Naive thymus-derived CD4-positive, alpha-beta T cell (primary cell): ENCODE measurements around the gene HRCT1. TPM values are rescaled to one million over a fixed set of nuclear protein-coding genes. Genes with fewer than 3 reads are reported as not detected.

Experiments
- ATAC-seq: fragments of 150-1000 bp; cut with Tn5 transposase; 2 replicates; pipeline ENCODE4 v1.10.0; 2021; ENCODE audit warnings: mild to moderate bottlenecking, moderate library complexity
- CTCF ChIA-PET: fragments of 350-600 bp; sonication (Branson Sonifier 250); formaldehyde crosslinking; loops from one replicate; lab custom pipeline; 2021; ENCODE audit warnings: antibody characterized with exemption; lab: Charles Lee
- POLR2A ChIA-PET: fragments of 350-600 bp; sonication (Branson Sonifier 250); formaldehyde crosslinking; loops from one replicate; lab custom pipeline; 2021; ENCODE audit warnings: antibody characterized with exemption, inconsistent platforms; lab: Charles Lee
- DNase-seq, 9 donors: peaks; one replicate each; pipeline versions ENCODE4 v3.0.0 to v3.0.0-alpha.2; 2020 to 2022; ENCODE audit warnings: mixed read lengths in 1 of 9
- H3K27ac ChIP-seq: one replicate; pipeline ENCODE4 v1.7.0; 2013; ENCODE audit warnings: mild to moderate bottlenecking, low read depth, low read length, moderate library complexity
- H3K27me3 ChIP-seq, 2 donors: one replicate each; pipeline ENCODE4 v1.7.0; 2013; ENCODE audit warnings: low read length in 2 of 2, mild to moderate bottlenecking in 2 of 2, moderate library complexity in 2 of 2; ENCODE audit not compliant: control insufficient read depth in 2 of 2, insufficient read depth in 2 of 2
- H3K36me3 ChIP-seq, 3 experiments: 1 replicate in 2 of 3; 2 replicates in 1 of 3; pipeline ENCODE4 v1.7.0; 2013; ENCODE audit warnings: low read length in 3 of 3, mild to moderate bottlenecking in 3 of 3, moderate library complexity in 1 of 3; ENCODE audit not compliant: insufficient read depth in 3 of 3, control insufficient read depth in 2 of 3
- H3K4me1 ChIP-seq, 2 donors: one replicate each; pipeline ENCODE4 v1.7.0; 2013; ENCODE audit warnings: low read length in 2 of 2, mild to moderate bottlenecking in 2 of 2, moderate library complexity in 1 of 2; ENCODE audit not compliant: control insufficient read depth in 2 of 2, insufficient read depth in 2 of 2
- H3K4me3 ChIP-seq: 2 replicates; pipeline ENCODE4 v1.7.0; 2013; ENCODE audit warnings: mild to moderate bottlenecking, low read length
- H3K9me3 ChIP-seq, 3 experiments: 1 replicate in 2 of 3; 2 replicates in 1 of 3; pipeline ENCODE4 v1.7.0; 2013; ENCODE audit warnings: low read length in 3 of 3; ENCODE audit not compliant: control insufficient read depth in 2 of 3
- H3K27ac Mint-ChIP-seq, 9 donors: one replicate each; pipeline ENCODE4 v1.8.0; 2020 to 2022; ENCODE audit warnings: mixed read lengths in 9 of 9, mild to moderate bottlenecking in 8 of 9, moderate library complexity in 5 of 9, inconsistent platforms in 2 of 9
- H3K27me3 Mint-ChIP-seq, 5 donors: one replicate each; pipeline ENCODE4 v1.8.0; 2021 to 2022; ENCODE audit warnings: mixed read lengths in 5 of 5, mild to moderate bottlenecking in 1 of 5
- H3K36me3 Mint-ChIP-seq, 5 donors: one replicate each; pipeline ENCODE4 v1.8.0; 2020 to 2022; ENCODE audit warnings: mixed read lengths in 5 of 5, mild to moderate bottlenecking in 3 of 5, inconsistent platforms in 1 of 5
- H3K4me1 Mint-ChIP-seq, 7 donors: one replicate each; pipeline ENCODE4 v1.8.0; 2020 to 2022; ENCODE audit warnings: mixed read lengths in 7 of 7, mild to moderate bottlenecking in 3 of 7, inconsistent platforms in 1 of 7
- H3K4me3 Mint-ChIP-seq, 10 donors: one replicate each; pipeline ENCODE4 v1.8.0; 2020 to 2022; ENCODE audit warnings: mild to moderate bottlenecking in 10 of 10, mixed read lengths in 10 of 10, moderate library complexity in 6 of 10, inconsistent platforms in 2 of 10
- H3K9me3 Mint-ChIP-seq, 11 donors: one replicate each; pipeline ENCODE4 v1.8.0; 2020 to 2022; ENCODE audit warnings: mixed read lengths in 11 of 11, mild to moderate bottlenecking in 4 of 11, inconsistent platforms in 1 of 11, moderate library complexity in 1 of 11
- intact Hi-C, 2 donors: fragments of 100-400 bp; cut with micrococcal nuclease; formaldehyde crosslinking; loops; one replicate each; pipeline ENCODE4 v1.15.1; 2023
- polyA plus RNA-seq, 2 donors: library from polyadenylated mRNA; unstranded; fragments of 300-500 nt; fragmentation: Illumina TruSeq; gene quantifications; one replicate each; pipeline ENCODE4 v1.2.3, GENCODE V29; 2021
- total RNA-seq, 6 experiments: library from RNA in 5 of 6; stranded (reverse) in 5 of 6; gene quantifications; 1 replicate in 5 of 6; 2 replicates in 1 of 6; pipeline ENCODE4 v1.2.3 and lab custom pipeline; 2021 to 2026

Gene HRCT1
- total and polyA plus RNA-seq, 7 experiments from 2014 or later = not detected

DNA sequence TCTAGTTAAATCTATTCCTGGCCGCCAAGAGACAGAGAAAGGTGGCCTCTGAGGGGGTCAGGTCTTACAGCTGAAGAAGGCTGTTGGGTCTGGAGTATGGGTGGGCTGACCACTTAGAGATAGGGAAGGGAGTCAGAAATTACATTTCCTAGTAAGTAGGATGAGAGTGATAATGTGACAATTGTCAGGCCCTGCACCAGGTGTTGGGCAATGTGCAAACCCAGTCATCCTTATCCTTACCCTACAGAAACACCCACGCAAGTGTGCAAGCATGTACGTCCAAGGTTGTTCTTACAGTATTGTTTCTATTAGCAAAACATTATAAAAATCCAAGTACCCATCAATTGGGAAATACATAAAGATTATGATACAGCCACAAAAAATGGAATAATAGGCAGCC, 12.8 kb downstream of the HRCT1 start:
- H3K9me3 ChIP-seq = no peaks in the 10 kb centered on the region
- H3K4me3 ChIP-seq = no peak overlapping the region
- Mint-ChIP-seq H3K4me3 (no peak overlapping the region), H3K9me3 (no peaks in the 10 kb centered on the region), H3K27ac (peak overlapping the region in 5 of 9 donors; percentile 19 to 76 (median 47)), H3K27me3 (peaks cover 0 to 3% (median 0%) of the 10 kb centered on the region in 5 donors), H3K4me1 (peaks cover 3 to 37% (median 16%) of the 10 kb centered on the region in 7 donors), H3K36me3 (no peaks in the 10 kb centered on the region)
- ATAC-seq (no peak), DNase-seq (no peak)
- H3K27me3 ChIP-seq = no peaks in the 10 kb centered on the region
- H3K36me3 ChIP-seq = no peaks in the 10 kb centered on the region
- intact Hi-C loops = no loop called here
- CTCF ChIA-PET = interaction anchor here (2.3 kb wide), 1 partner anchor 26 kb away, joined by 15 read pairs; no protein-coding TSS in a partner anchor
- POLR2A ChIA-PET = interaction anchor here (1.3 kb wide), 1 partner anchor 24 kb away, joined by 3 read pairs; no protein-coding TSS in a partner anchor
- H3K27ac ChIP-seq = no peak overlapping the region
- H3K4me1 ChIP-seq = no peaks in the 10 kb centered on the region

DNA sequence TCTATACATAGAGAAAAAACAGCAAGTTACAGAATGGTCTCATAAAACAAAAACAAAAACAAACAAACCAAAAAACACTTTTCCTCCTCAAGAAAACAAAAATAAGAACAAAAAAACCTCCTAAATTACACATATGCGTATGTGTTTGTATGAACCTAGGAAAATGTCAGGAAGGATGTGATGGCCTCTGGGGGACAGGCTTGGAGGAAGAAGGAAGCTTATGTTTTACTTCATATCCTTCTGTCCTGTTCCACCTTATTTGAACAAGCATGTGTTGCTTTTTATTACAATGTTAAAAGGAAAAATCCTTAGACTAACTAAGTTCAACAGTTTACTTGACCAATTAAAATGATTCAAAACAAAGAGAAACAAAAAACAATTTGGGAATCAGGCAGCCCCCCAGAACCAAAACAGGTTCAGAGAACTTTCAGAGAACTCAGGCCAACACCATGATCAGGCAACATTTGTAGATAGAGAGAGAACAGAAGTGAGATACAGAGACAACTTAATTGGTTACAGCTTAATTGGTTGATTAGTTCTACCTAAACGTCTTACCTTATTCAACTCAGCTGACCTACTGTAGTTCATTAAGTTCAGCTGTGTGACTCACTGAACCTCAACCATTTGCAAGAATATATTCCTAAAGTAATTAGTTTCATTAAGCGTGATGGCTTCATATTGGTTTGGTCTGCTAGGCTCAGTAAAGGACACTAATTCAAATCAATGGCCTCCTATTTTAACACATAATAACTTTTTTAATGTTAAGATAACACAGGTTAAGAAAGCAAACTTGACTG, 13.4 kb downstream of the HRCT1 start:
- CTCF ChIA-PET = interaction anchor here (2.3 kb wide), 1 partner anchor 25 kb away, joined by 15 read pairs; no protein-coding TSS in a partner anchor
- no peak overlapping the region for H3K4me3 Mint-ChIP-seq
- peak overlapping the region in 7 of 9 donors; percentile 19 to 76 (median 65) for H3K27ac Mint-ChIP-seq
- Histone ChIP-seq H3K9me3 (no peaks in the 10 kb centered on the region), H3K27ac (no peak overlapping the region), H3K36me3 (no peaks in the 10 kb centered on the region), H3K4me1 (no peaks in the 10 kb centered on the region), H3K27me3 (no peaks in the 10 kb centered on the region), H3K4me3 (no peak overlapping the region)
- no peak for DNase-seq
- H3K27me3 Mint-ChIP-seq = peaks cover 0 to 3% (median 0%) of the 10 kb centered on the region in 5 donors
- ATAC-seq = no peak
- H3K36me3 Mint-ChIP-seq = no peaks in the 10 kb centered on the region
- peaks cover 7 to 41% (median 19%) of the 10 kb centered on the region in 7 donors for H3K4me1 Mint-ChIP-seq
- no peaks in the 10 kb centered on the region for H3K9me3 Mint-ChIP-seq
- POLR2A ChIA-PET = interaction anchor here (0.6 to 1.3 kb wide), 3 partner anchors 23 to 585 kb away, joined by 3 to 5 read pairs (median 4); no protein-coding TSS in a partner anchor
- intact Hi-C loops = no loop called here

DNA sequence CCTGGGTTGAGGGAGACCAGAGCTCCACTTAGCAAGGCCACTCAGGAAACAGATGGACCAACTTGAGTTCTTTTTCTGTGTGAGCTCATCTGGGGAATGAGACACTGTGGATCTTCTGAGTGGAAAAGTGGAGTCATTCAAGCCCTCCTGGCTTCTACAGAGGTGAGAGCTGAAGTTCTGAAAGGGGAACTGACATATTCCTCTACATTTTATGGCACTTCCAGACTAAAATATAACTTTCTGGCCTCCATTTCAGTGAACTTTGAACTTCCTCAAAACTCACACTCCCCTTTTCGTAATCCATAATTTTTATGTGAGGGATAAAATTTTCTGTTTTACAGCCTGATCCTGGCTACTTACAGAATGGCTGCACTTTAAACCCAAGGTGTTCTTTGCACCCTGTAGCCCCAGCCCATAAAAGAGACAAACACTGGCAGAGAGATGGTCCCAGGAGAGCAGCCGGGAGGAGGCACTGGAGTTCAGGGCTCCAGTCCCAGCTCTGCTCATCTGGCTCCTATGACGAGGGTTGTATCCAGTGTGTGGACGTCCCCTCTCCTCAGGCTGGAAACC, 14.1 kb downstream of the HRCT1 start:
- H3K4me3 Mint-ChIP-seq = no peak overlapping the region
- no peak for DNase-seq
- ChIA-PET CTCF (interaction anchor here (1.5 to 2.3 kb wide), 2 partner anchors 25 to 34 kb away, joined by 3 to 15 read pairs; no protein-coding TSS in a partner anchor), POLR2A (interaction anchor here (0.6 to 1.1 kb wide), 6 partner anchors 9 to 584 kb away, joined by 3 to 5 read pairs (median 3); no protein-coding TSS in a partner anchor)
- no peak overlapping the region for H3K27ac Mint-ChIP-seq
- ATAC-seq = no peak
- Histone ChIP-seq H3K36me3 (no peaks in the 10 kb centered on the region), H3K4me1 (no peaks in the 10 kb centered on the region), H3K9me3 (no peaks in the 10 kb centered on the region), H3K4me3 (no peak overlapping the region), H3K27ac (no peak overlapping the region), H3K27me3 (no peaks in the 10 kb centered on the region)
- H3K4me1 Mint-ChIP-seq = peaks cover 7 to 41% (median 19%) of the 10 kb centered on the region in 7 donors
- H3K27me3 Mint-ChIP-seq = peaks cover 0 to 3% (median 0%) of the 10 kb centered on the region in 5 donors
- intact Hi-C loops = no loop called here
- H3K9me3 Mint-ChIP-seq = no peaks in the 10 kb centered on the region
- H3K36me3 Mint-ChIP-seq = no peaks in the 10 kb centered on the region

DNA sequence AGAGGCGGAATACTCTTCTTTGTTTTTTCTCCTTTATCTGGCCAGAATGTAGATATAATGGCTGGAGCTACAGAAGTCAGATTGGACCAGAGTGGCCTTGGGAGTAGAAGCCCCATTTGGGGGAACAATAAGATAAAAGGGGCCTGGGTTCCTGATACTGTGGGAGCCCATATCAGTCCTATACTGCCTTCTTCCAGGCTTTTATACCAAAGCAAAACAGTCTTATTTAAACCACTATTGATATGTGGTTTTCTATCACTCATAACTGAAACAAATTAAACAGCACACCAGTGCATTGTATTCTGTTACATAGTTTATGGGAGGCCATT, 17.6 kb downstream of the HRCT1 start:
- Histone ChIP-seq H3K27ac (no peak overlapping the region), H3K4me3 (no peak overlapping the region), H3K4me1 (no peaks in the 10 kb centered on the region), H3K36me3 (no peaks in the 10 kb centered on the region), H3K27me3 (no peaks in the 10 kb centered on the region), H3K9me3 (no peaks in the 10 kb centered on the region)
- H3K27ac Mint-ChIP-seq = peak overlapping the region in 1 of 9 donors; percentile 19
- no peaks in the 10 kb centered on the region for H3K36me3 Mint-ChIP-seq
- no peak overlapping the region for H3K4me3 Mint-ChIP-seq
- H3K4me1 Mint-ChIP-seq = peaks cover 3 to 27% (median 14%) of the 10 kb centered on the region in 7 donors
- H3K9me3 Mint-ChIP-seq = no peaks in the 10 kb centered on the region
- ATAC-seq = no peak
- intact Hi-C loops = no loop called here
- peaks cover 0 to 14% (median 0%) of the 10 kb centered on the region in 5 donors for H3K27me3 Mint-ChIP-seq
- ChIA-PET POLR2A (no interaction called here), CTCF (no interaction called here)
- no peak for DNase-seq

DNA sequence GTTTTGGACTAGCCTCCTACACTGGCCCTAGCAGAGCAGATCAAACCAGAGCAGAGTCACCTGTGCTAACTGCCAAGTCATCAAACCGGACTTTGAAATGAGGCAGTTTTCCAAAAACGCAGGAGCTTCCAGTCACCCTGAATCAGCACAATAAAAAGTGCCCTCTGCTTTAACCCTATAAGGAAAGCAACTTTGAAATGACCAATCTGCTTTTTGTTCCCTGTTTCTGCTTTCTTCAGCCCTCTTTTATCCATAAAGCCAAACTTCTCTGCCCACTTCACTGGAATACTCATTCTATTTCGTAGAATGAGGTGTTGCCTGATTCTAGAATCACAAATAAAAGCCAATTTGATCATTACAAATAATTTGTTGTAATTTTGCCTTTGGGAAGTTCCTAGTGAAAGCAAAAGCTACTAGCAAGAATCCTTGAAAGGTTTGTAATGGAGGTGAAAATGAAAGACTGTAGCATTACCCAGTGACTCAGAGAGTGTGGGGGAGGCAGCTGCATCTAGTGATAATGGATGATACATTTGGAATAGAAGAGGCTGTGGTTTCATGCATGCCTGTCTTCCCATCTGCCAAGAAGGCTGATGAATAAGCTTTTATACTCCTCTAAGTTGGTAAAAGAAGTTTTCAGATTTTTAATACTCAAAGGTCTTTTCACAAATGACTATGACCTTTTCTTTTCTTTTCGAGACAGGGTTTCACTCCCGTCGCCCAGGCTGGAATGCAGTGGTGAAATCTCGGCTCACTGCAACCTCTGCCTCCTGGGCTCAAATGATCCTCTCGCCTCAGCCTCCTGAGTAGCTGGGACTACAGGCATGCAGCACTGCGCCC, 18.1 kb downstream of the HRCT1 start:
- H3K36me3 Mint-ChIP-seq = no peaks in the 10 kb centered on the region
- H3K4me1 Mint-ChIP-seq = peaks cover 1 to 27% (median 14%) of the 10 kb centered on the region in 7 donors
- no peak overlapping the region for H3K4me3 Mint-ChIP-seq
- H3K27ac Mint-ChIP-seq = peak overlapping the region in 1 of 9 donors; percentile 19
- no peaks in the 10 kb centered on the region for H3K27me3 ChIP-seq
- H3K36me3 ChIP-seq = no peaks in the 10 kb centered on the region
- H3K27me3 Mint-ChIP-seq = peaks cover 0 to 20% (median 0%) of the 10 kb centered on the region in 5 donors
- intact Hi-C loops = loop anchor here in 1 of 2 donors (2.0 kb wide), 1 partner anchor 15 kb away; no protein-coding TSS in a partner anchor
- H3K9me3 ChIP-seq = no peaks in the 10 kb centered on the region
- no peaks in the 10 kb centered on the region for H3K4me1 ChIP-seq
- ATAC-seq (no peak), DNase-seq (no peak)
- H3K4me3 ChIP-seq = no peak overlapping the region
- CTCF ChIA-PET = interaction anchor here (1.5 kb wide), 1 partner anchor 21 kb away, joined by 3 read pairs; no protein-coding TSS in a partner anchor
- no peak overlapping the region for H3K27ac ChIP-seq
- POLR2A ChIA-PET = interaction anchor here (1.1 to 1.5 kb wide), 2 partner anchors 8 to 16 kb away, joined by 3 to 6 read pairs; no protein-coding TSS in a partner anchor
- no peaks in the 10 kb centered on the region for H3K9me3 Mint-ChIP-seq
